Transverse colon (tissue), 3 donors: ENCODE measurements around the gene TPH1.

Experiments
- CTCF ChIP-seq, 5 experiments: fragments of 200-600 bp in 3 of 5; fragments of 450-650 bp in 2 of 5; sonication (generic) in 3 of 5; IDR thresholded peaks; 1 replicate in 2 of 5; 2 replicates in 3 of 5; pipeline ENCODE4 v1.5.1; 2016 to 2017; ENCODE audit warnings: antibody characterized with exemption in 5 of 5, inconsistent platforms in 3 of 5, mild to moderate bottlenecking in 2 of 5, moderate library complexity in 1 of 5
- POLR2A ChIP-seq: fragments of 450-650 bp; IDR thresholded peaks from one replicate; pipeline ENCODE4 v1.6.1; 2016; ENCODE audit warnings: antibody characterized with exemption, mild to moderate bottlenecking, moderate library complexity

GRCh38 chr11:18065572-18065971 is 19.5 kb upstream of the TPH1 start:
- no peak for TF ChIP-seq POLR2A
- no peak for TF ChIP-seq CTCF (IDR thresholded peaks at IDR 0.05)
